Natural killer cell (primary cell): Measurements from ENCODE around the gene PLXNC1. TPM values are rescaled to one million over a fixed set of nuclear protein-coding genes. Genes with fewer than 3 reads are reported as not detected.

Experiments used
- ATAC-seq, 3 donors: fragments of 150-1000 bp in 2 of 3; fragments of 200-7000 bp in 1 of 3; cut with Tn5 transposase; 1 replicate in 1 of 3; 2 replicates in 2 of 3; pipeline ENCODE4 v1.10.0; 2021; ENCODE audit warnings: mild to moderate bottlenecking in 2 of 3, moderate library complexity in 2 of 3
- DNase-seq, 2 donors: peaks; one replicate each; pipeline versions ENCODE4 v3.0.0 to v3.0.0-alpha.2; 2013 to 2021; ENCODE audit warnings: mixed read lengths in 1 of 2
- H3K27ac ChIP-seq: one replicate; pipeline ENCODE4 v1.5.1; 2013; ENCODE audit warnings: mild to moderate bottlenecking, low read length
- H3K27me3 ChIP-seq: one replicate; pipeline ENCODE4 v1.6.1; 2013; ENCODE audit warnings: low read length; ENCODE audit not compliant: control insufficient read depth, insufficient read depth
- H3K36me3 ChIP-seq: one replicate; pipeline ENCODE4 v1.6.1; 2013; ENCODE audit warnings: low read length; ENCODE audit not compliant: control insufficient read depth, insufficient read depth
- H3K4me1 ChIP-seq: one replicate; pipeline ENCODE4 v1.6.1; 2013; ENCODE audit warnings: low read length; ENCODE audit not compliant: control insufficient read depth, insufficient read depth
- H3K4me3 ChIP-seq: one replicate; pipeline ENCODE4 v1.5.1; 2013; ENCODE audit warnings: low read length
- H3K9me3 ChIP-seq: one replicate; pipeline ENCODE4 v1.6.1; 2013; ENCODE audit warnings: low read length; ENCODE audit not compliant: control insufficient read depth, insufficient read depth
- H3K27ac Mint-ChIP-seq, 2 donors: one replicate each; pipeline ENCODE4 v1.8.0; 2022; ENCODE audit warnings: mild to moderate bottlenecking in 2 of 2, mixed read lengths in 2 of 2, moderate library complexity in 1 of 2
- H3K27me3 Mint-ChIP-seq, 2 donors: one replicate each; pipeline ENCODE4 v1.8.0; 2022; ENCODE audit warnings: low read depth in 2 of 2, mixed read lengths in 2 of 2
- H3K36me3 Mint-ChIP-seq: one replicate; pipeline ENCODE4 v1.8.0; 2022; ENCODE audit warnings: mixed read lengths
- H3K4me1 Mint-ChIP-seq, 2 donors: one replicate each; pipeline ENCODE4 v1.8.0; 2022; ENCODE audit warnings: mixed read lengths in 2 of 2
- H3K4me3 Mint-ChIP-seq: one replicate; pipeline ENCODE4 v1.8.0; 2022; ENCODE audit warnings: mild to moderate bottlenecking, moderate library complexity, mixed read lengths
- H3K9me3 Mint-ChIP-seq, 2 donors: one replicate each; pipeline ENCODE4 v1.8.0; 2022; ENCODE audit warnings: mixed read lengths in 2 of 2
- WGBS: methylation state at CpG from one replicate; pipeline ENCODE4 v1.1.7; 2013; ENCODE audit warnings: missing lambda C conversion rate; ENCODE audit not compliant: insufficient coverage; 5-methylcytosine and 5-hydroxymethylcytosine counted together
- intact Hi-C: fragments of 100-400 bp; cut with micrococcal nuclease; formaldehyde crosslinking; loops from one replicate; pipeline ENCODE4 v1.14.2; 2022
- total RNA-seq, 4 donors: library from RNA; stranded (reverse); fragments of 120-200 nt in 1 of 4; gene quantifications; one replicate each; pipeline versions ENCODE4 v1.2.3 to v1.2.4, GENCODE V29; 2013 to 2022
- TF ChIP-seq, protein P1 (sequence below): fragments of 200-600 bp; IDR thresholded peaks from one replicate; pipeline ENCODE4 v1.8.0; 2022; ENCODE audit warnings: antibody characterized with exemption

Gene PLXNC1
- total RNA-seq, 3 donors from 2014 or later (not counting 1 experiment from before 2014, with no cell fraction given) = 22.0 to 30.7 (median 26.5) TPM

DNA sequence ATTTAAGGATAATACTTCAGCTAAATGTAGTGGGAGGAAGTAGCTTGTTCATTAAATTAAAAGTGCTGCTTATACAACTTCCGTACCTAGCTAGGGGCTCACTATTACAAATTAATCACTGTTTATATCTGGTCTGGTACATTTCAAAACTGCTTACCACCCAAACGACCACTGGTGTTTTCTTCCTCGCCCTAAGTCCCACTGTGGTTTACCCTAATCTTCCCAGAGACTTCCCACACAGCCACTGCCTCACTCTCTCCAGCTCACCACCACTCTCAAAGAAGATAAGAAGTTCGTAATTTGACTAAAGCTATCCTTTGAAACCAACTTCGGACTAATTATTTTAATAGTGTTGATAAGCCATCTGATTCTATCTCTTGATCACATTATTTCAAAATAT lies 62.6 kb downstream of the PLXNC1 start:
- Histone ChIP-seq H3K36me3 (peaks cover 4% of the 10 kb centered on the region), H3K27ac (no peak overlapping the region), H3K27me3 (no peaks in the 10 kb centered on the region), H3K4me1 (peaks cover 14% of the 10 kb centered on the region), H3K9me3 (no peaks in the 10 kb centered on the region), H3K4me3 (no peak overlapping the region)
- intact Hi-C loops = no loop called here
- TF ChIP-seq, protein P1, sequence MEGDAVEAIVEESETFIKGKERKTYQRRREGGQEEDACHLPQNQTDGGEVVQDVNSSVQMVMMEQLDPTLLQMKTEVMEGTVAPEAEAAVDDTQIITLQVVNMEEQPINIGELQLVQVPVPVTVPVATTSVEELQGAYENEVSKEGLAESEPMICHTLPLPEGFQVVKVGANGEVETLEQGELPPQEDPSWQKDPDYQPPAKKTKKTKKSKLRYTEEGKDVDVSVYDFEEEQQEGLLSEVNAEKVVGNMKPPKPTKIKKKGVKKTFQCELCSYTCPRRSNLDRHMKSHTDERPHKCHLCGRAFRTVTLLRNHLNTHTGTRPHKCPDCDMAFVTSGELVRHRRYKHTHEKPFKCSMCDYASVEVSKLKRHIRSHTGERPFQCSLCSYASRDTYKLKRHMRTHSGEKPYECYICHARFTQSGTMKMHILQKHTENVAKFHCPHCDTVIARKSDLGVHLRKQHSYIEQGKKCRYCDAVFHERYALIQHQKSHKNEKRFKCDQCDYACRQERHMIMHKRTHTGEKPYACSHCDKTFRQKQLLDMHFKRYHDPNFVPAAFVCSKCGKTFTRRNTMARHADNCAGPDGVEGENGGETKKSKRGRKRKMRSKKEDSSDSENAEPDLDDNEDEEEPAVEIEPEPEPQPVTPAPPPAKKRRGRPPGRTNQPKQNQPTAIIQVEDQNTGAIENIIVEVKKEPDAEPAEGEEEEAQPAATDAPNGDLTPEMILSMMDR = no peak
- Mint-ChIP-seq H3K27ac (peak overlapping the region in 1 of 2 donors; percentile 21), H3K27me3 (no peaks in the 10 kb centered on the region), H3K9me3 (no peaks in the 10 kb centered on the region), H3K4me1 (peaks cover 28 to 34% of the 10 kb centered on the region in 2 donors), H3K36me3 (no peaks in the 10 kb centered on the region), H3K4me3 (no peak overlapping the region)
- WGBS = 54% methylated on average over 5 of the region's 5 CpGs
- ATAC-seq (no peak), DNase-seq (no peak)

DNA sequence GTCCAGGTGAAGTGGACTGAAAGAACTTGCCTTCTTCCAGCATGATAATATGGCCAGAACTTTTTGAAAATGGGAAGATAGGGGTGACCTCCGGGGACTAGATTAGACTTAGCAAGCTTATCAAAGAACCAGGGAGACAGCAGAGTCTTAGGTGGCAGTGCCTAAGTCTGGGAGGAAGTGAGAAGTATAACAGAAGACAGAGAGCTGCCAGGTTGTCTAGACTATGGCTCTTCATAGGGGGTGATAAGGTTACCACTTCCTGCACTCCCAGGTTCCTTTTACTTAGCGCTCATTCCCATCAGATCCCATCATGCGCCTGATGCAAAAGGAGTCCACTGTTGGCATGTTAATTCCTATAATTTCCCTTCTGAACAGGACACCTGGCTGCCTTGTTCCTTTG lies 69.9 kb downstream of the PLXNC1 start:
- no peak overlapping the region for H3K27ac ChIP-seq
- no peaks in the 10 kb centered on the region for H3K27me3 Mint-ChIP-seq
- no peaks in the 10 kb centered on the region for H3K27me3 ChIP-seq
- H3K4me1 ChIP-seq = no peaks in the 10 kb centered on the region
- TF ChIP-seq, protein P1 = no peak
- no peak for ATAC-seq
- no peak for DNase-seq
- peaks cover 14% of the 10 kb centered on the region for H3K36me3 ChIP-seq
- H3K9me3 Mint-ChIP-seq = no peaks in the 10 kb centered on the region
- H3K4me3 ChIP-seq = no peak overlapping the region
- no peaks in the 10 kb centered on the region for H3K9me3 ChIP-seq
- H3K27ac Mint-ChIP-seq = no peak overlapping the region
- no peaks in the 10 kb centered on the region for H3K36me3 Mint-ChIP-seq
- 88% methylated on average over 3 of the region's 3 CpGs for WGBS
- intact Hi-C loops = no loop called here
- H3K4me3 Mint-ChIP-seq = no peak overlapping the region
- peaks cover 0 to 9% of the 10 kb centered on the region in 2 donors for H3K4me1 Mint-ChIP-seq

DNA sequence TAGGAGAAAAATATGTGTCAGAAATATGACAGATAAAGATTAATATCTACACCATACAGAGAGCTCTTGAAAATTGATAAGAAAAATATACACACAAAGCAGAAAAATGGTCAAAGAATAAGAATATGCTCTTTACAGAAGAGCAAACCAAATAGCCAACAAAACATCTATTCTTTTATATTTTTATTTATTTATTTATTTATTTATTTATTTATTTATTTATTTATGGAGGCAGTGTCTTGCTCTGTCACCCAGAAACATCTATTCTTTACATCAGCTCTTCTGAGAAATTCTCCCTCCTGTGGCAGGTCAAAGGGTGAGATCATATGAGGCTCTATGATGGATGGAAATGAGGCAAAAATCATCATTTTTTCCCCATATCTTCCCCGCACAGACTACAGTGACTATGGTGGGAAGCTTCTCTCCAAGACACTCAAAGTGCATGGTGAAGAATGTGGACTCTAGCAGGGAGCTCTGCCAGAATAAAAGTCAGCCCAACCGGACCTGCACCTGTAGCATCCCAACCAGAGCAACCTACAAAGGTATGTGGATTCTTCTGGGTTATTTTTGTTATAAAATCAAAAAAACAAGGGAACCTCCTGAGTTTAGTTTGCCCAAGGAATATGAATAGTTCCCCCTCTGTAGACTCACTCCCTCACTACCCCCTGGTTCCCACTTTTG lies 71.4 kb downstream of the PLXNC1 start:
- H3K27me3 ChIP-seq = no peaks in the 10 kb centered on the region
- H3K27ac ChIP-seq = no peak overlapping the region
- H3K4me3 ChIP-seq = no peak overlapping the region
- Mint-ChIP-seq H3K4me1 (peaks cover 0 to 9% of the 10 kb centered on the region in 2 donors), H3K27ac (no peak overlapping the region), H3K36me3 (peaks cover 7% of the 10 kb centered on the region), H3K27me3 (no peaks in the 10 kb centered on the region), H3K4me3 (no peak overlapping the region), H3K9me3 (no peaks in the 10 kb centered on the region)
- ATAC-seq (no peak), DNase-seq (no peak)
- H3K4me1 ChIP-seq = no peaks in the 10 kb centered on the region
- H3K9me3 ChIP-seq = no peaks in the 10 kb centered on the region
- TF ChIP-seq, protein P1 = no peak
- intact Hi-C loops = no loop called here
- peaks cover 21% of the 10 kb centered on the region for H3K36me3 ChIP-seq
- 100% methylated on average over 1 of the region's 2 CpGs for WGBS

DNA sequence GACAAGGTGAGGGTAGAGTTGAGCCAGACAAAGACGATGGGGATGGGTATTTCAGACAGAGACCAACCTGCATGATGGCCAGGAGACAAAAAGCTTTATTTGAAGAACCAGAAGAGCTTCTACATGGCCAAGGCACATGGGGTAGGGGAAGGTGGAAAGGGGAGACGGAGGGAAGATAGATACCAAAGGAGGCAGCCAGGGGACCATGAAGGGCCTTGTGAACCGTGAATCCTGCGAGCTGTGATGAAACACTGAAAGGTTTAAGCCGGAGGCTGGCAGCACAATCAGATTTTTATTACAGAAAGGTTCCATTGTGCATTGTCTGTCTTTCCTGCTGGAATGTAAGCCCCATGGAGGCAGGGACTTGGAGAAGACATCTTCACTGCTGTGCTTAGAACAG lies 72.4 kb downstream of the PLXNC1 start:
- DNase-seq (no peak), ATAC-seq (no peak)
- Mint-ChIP-seq H3K27me3 (no peaks in the 10 kb centered on the region), H3K36me3 (peaks cover 7% of the 10 kb centered on the region), H3K9me3 (no peaks in the 10 kb centered on the region), H3K4me1 (peaks cover 0 to 9% of the 10 kb centered on the region in 2 donors), H3K27ac (no peak overlapping the region), H3K4me3 (no peak overlapping the region)
- no peaks in the 10 kb centered on the region for H3K4me1 ChIP-seq
- WGBS = 84% methylated on average over 4 of the region's 5 CpGs
- peaks cover 23% of the 10 kb centered on the region for H3K36me3 ChIP-seq
- no peak overlapping the region for H3K4me3 ChIP-seq
- no peaks in the 10 kb centered on the region for H3K27me3 ChIP-seq
- no peak overlapping the region for H3K27ac ChIP-seq
- TF ChIP-seq, protein P1 = no peak
- intact Hi-C loops = no loop called here
- H3K9me3 ChIP-seq = no peaks in the 10 kb centered on the region
